ENCODE measurements around the gene CAPN15.

The CAPN15 gene

DNA sequence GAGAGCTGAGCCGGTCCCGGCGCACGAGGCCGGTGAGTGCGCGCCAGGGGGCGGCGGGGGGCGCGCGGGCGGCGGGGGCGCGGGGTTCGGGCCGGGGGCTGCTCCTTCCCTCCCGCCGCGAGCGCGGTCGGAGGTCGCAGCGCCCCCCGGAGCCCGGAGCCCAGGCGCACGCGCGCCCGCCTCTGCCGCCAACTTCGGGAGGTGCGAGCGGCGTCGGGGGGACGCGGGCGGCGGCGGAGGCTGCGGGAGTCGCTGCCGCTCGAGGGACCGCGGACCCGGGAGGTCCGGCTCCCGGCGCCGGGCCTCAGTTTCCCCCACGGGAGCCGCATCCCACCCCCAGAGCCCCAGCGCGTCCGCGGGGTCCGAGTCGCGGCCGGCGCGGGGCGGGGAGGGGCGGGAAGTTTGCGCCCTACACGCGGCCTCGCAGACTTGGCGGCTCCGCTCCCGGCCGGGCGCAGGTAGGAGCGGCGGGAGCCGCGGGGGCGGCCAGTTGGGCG is 32.7 kb downstream of the CAPN15 start, which contains the start of gene PRR35:
Gene PRR35 (plus strand): TSS at position 191 of the 497 bp plus-strand sequence. CDS start 2,901 bp downstream, outside the sequence.
- no peak for DNase-seq (ENCODE audit: low read depth in 2 of 2, low spot score in 1 of 2)

GRCh38 chr16:560701-561412 is 33.3 kb downstream of the CAPN15 start:
- no peak for DNase-seq (ENCODE audit: low read depth in 2 of 2, low spot score in 1 of 2)

- DNase-seq (ENCODE audit: low read depth in 2 of 2, low spot score in 1 of 2), result no peak
These were observed 33.9 kb downstream of the CAPN15 start for GRCh38 chr16:561413-561794.

- DNase-seq (ENCODE audit: low read depth in 2 of 2, low spot score in 1 of 2), result no peak
These were observed 34.7 kb downstream of the CAPN15 start for GRCh38 chr16:561957-562938.

DNA sequence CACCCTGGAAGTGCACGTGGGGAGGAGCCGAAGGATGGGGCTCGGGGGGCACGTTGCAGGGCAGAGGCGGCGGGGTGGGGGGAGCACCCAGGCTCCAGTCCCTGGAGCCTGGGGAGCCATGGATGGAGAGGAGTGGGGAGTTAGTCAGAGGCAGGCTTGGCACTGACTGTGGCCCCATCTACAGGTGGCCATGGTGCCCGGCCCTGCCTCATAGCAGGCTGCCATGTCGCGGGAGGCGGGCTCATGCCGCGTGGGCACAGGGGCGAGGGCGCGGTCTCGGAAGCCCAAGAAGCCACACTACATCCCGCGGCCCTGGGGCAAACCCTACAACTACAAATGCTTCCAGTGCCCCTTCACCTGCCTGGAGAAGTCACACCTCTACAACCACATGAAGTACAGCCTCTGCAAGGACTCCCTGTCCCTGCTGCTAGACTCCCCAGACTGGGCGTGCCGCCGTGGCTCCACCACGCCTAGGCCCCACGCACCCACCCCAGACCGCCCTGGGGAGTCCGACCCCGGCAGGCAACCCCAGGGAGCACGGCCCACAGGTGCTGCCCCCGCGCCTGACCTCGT is 35.6 kb downstream of the CAPN15 start:
- DNase-seq (ENCODE audit: low read depth in 2 of 2, low spot score in 1 of 2), result no peak

GRCh38 chr16:564690-565418 is 37.3 kb downstream of the CAPN15 start:
- DNase-seq (ENCODE audit: low read depth in 2 of 2, low spot score in 1 of 2), result no peak

DNA sequence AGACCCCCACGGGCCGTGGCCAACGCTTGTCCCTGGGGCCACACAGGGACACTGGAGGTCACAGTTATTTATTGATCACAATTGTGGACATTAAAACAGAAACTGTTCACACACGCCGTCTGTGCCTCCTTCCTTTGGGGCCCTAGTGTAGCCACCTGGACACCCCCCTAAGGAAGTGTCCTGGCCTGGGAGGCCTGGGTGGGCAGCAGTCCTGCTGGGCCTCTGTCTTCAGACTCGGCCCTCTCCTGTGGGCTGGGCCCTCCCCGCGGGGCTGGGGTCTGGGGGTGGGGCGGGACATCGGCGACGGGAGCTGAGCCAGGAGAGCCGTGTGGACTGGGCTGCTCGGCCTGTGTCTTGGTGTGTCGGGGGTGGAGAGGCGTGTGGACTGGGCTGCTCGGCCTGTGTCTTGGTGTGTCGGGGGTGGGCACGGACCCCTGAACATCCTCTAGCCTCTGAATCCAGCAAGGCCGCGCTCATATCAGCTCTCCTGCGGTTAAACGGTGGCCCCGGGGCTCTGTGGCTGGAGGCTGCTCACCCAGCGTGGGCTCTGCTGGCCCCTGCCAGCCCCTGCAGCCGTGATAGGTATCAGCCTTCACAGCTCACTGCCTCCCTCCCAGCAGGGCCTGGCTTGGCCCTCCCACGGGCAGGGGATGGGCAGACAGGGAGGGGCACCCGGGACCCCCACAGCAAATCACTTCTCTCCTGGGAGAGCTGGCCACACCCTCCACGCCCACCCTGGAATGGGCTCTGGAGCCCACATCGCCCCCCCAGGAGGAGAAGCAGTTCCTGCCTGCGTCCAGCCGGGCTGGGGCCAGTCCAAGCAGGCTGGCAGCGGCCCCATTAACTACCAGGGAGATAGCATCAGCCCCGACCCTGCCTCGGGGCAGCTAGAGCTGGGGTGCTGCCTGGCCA is 38.2 kb downstream of the CAPN15 start:
- no peak for DNase-seq (ENCODE audit: low read depth in 2 of 2, low spot score in 1 of 2)

DNA sequence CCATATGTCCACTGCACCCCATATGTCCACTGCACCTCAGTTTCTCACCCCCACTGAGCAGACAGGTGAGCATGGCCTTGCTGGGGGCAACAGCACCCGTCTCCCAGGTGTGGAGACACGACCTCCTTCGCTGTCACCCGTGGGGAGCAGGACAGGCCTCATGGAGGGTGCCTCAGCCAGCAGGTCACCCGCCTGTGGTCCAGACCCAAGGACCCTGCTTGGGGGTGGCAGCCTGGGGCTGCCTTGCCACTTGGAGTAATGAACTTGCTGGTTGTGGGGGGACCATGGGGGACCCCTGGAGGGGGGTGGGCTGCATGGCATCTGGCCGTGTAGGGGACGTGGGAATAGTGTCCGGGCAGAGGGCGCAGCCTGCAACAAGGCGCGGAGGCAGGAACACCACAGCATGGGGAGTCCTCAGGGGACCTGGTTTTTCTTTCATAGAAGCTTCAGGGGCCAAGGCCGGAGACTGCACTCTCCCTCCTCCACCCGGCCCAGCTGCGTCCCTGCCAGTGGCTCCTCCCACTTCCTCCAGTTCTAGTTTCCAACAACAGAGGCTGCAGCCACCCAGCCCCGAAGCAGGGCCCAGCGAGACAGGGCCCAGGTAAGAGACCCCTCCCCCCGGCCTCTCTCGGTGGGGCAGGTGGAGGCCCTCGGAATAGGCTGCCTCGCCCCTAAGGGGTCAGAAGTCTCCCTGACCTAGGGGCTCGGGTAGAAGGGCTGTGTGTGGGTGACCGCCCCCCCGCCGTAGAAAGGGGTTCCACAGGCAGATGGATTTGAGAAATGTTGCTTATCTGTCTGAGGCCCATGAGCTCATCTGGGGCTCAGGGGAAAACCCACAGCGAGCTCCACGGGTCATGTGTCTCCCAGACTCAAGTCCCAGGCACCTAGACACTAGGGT is 39.2 kb downstream of the CAPN15 start, which contains the start of gene NHLRC4:
Gene NHLRC4 (plus strand): TSS at position 531 of the 898 bp plus-strand sequence. CDS start 1,043 bp downstream, outside the sequence.
- no peak for DNase-seq (ENCODE audit: low read depth in 2 of 2, low spot score in 1 of 2)

- no peak for DNase-seq (ENCODE audit: low read depth in 2 of 2, low spot score in 1 of 2)
These were observed 40.1 kb downstream of the CAPN15 start for GRCh38 chr16:567373-568256.

- DNase-seq (ENCODE audit: low read depth in 2 of 2, low spot score in 1 of 2), result no peak
These were observed 41.1 kb downstream of the CAPN15 start for GRCh38 chr16:568401-569258.

DNA sequence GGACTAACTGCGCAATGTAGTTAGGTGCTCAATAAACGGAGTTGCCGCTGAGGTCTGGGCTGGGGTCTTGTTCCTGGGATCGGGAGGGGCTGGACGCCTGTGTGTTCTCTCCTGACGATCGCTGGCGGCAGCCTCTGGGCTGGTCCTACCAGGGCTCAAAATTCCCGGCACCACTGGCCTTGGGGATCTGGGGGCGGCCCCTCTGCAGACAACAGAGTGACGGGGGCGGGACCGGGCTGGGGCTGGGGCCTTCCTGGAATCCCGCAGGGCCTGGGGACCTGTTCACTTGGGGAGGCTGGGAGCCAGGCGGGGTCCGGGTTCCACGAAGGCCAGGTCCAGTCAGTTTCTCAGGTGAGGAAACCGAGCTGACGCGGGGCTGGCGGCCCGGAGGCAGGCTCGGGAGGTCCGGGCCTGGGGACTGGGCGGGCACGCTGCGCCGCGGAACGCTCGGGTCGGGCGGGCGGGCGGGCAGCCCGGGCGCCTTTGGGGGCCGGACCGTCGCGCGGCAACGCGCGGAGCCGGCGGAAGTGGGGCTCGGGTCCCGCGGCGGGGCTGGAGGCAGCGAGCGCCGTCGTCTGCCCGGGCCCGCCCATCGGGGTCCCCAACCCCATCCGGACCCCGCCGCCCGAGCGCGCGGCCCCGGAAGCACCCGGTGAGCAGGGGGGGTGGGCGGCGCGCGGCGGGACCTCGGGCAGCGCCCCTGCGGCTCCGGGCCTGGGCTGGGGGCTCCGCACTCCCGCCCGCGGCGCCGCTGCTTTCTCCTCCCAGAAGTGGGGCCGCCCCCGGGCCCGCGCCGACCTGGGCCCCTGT is 42.1 kb downstream of the CAPN15 start, which contains the start of gene PIGQ:
Gene PIGQ (plus strand): TSS at position 524 of the 810 bp plus-strand sequence. CDS start 4,107 bp downstream, outside the sequence.
- DNase-seq (ENCODE audit: low read depth in 2 of 2, low spot score in 1 of 2), result peak; percentile 16 to 35

DNA sequence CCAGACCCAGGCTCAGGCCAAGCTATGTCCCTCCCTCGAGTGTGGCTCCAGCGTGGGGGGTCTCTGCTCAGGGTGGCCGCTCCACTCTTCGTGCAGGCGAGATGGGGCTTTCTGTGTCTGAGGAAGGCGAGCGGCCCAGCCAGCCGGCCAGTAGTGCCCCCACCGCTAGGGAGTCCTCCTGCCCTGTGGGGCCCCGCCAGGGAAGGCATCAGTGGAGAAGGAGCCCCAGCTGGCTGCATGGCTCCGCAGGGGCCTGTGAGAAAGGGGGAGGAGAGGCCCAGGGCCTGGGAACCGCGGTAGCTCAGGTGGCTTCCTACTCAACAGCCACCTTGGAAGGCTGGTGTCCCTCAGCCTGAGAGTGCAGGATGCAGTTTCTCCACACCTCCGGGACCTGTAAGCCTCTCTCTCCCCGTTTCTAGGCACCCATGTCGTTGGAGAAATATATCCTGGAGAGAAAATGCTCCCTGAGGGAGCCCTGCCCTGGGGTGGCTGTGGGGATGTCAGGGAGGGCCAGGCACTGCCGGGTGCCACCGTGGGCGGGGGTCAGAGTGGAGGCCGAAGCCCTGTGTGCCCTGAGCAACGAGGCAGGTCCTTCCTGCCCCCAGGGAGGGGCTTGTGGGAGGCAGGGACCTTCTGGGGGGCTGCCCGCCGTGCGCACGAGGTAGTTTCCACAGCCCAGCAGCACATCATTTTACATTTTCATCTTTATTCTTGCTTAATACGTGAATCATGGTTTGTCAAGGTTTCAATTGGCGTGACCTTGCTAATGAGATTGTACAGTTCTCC is 45.5 kb downstream of the CAPN15 start:
- DNase-seq (ENCODE audit: low read depth in 2 of 2, low spot score in 1 of 2), result no peak

- DNase-seq (ENCODE audit: low read depth in 2 of 2, low spot score in 1 of 2), result no peak
These were observed 46.7 kb downstream of the CAPN15 start for GRCh38 chr16:574021-574760.

All from stimulated activated CD8-positive, alpha-beta memory T cell treated with anti-CD3 and anti-CD28 coated beads, Interleukin-4, amount 100 ng/mL, for 1 hour (primary cell).